Amniotic stem cell (primary cell): ENCODE data around the gene KCNJ18.
"Not testable (repeated sequence)": the region's sequence is repeated elsewhere in the genome, so short reads cannot be mapped to it uniquely, and the experiment has no call there.

Experiments
- DNase-seq: peaks from one replicate; lab custom pipeline; 2025; lab: John Stamatoyannopoulos, UW

The KCNJ18 gene

GRCh38 chr17:21691883-21692703 is at the start of gene KCNJ18:
Gene KCNJ18 (plus strand): TSS chr17:21692523. CDS start chr17:21702787, 10,264 bp downstream.
- DNase-seq = not testable (repeated sequence)

- not testable (repeated sequence) for DNase-seq
Measured at GRCh38 chr17:21648125-21648524, 44.2 kb upstream of the KCNJ18 start.

GRCh38 chr17:21650043-21650442 is 42.3 kb upstream of the KCNJ18 start:
- not testable (repeated sequence) for DNase-seq

GRCh38 chr17:21652049-21652448 is 40.3 kb upstream of the KCNJ18 start:
- DNase-seq = not testable (repeated sequence)

- not testable (repeated sequence) for DNase-seq
Measured at GRCh38 chr17:21653211-21653610, 39.1 kb upstream of the KCNJ18 start.

- not testable (repeated sequence) for DNase-seq
Measured at GRCh38 chr17:21656518-21657309, 35.6 kb upstream of the KCNJ18 start.

- not testable (repeated sequence) for DNase-seq
Measured at GRCh38 chr17:21659635-21660034, 32.7 kb upstream of the KCNJ18 start.

GRCh38 chr17:21661455-21661854 is 30.9 kb upstream of the KCNJ18 start:
- not testable (repeated sequence) for DNase-seq

GRCh38 chr17:21663166-21663565 is 29.2 kb upstream of the KCNJ18 start:
- DNase-seq = not testable (repeated sequence)

GRCh38 chr17:21663614-21664474 is 28.5 kb upstream of the KCNJ18 start:
- not testable (repeated sequence) for DNase-seq

- DNase-seq = not testable (repeated sequence)
Measured at GRCh38 chr17:21665171-21665570, 27.2 kb upstream of the KCNJ18 start.

- DNase-seq = not testable (repeated sequence)
Measured at GRCh38 chr17:21665935-21666493, 26.3 kb upstream of the KCNJ18 start.

- DNase-seq = not testable (repeated sequence)
Measured at GRCh38 chr17:21666711-21667412, 25.5 kb upstream of the KCNJ18 start.

- not testable (repeated sequence) for DNase-seq
Measured at GRCh38 chr17:21667413-21668117, 24.8 kb upstream of the KCNJ18 start.

GRCh38 chr17:21668118-21668488 is 24.2 kb upstream of the KCNJ18 start:
- not testable (repeated sequence) for DNase-seq

- DNase-seq = not testable (repeated sequence)
Measured at GRCh38 chr17:21668746-21669508, 23.4 kb upstream of the KCNJ18 start.

GRCh38 chr17:21669616-21670360 is 22.5 kb upstream of the KCNJ18 start:
- not testable (repeated sequence) for DNase-seq

- DNase-seq = not testable (repeated sequence)
Measured at GRCh38 chr17:21670361-21671155, 21.8 kb upstream of the KCNJ18 start.
